A172 (cell line): Measurements from ENCODE around the gene LINGO4. TPM values are rescaled to one million over a fixed set of nuclear protein-coding genes. Genes with fewer than 3 reads are reported as not detected.

Source experiments
- DNase-seq: peaks from one replicate; pipeline ENCODE4 v3.0.0-alpha.2; 2015; ENCODE audit warnings: low spot score
- total RNA-seq: library from RNA; depleted of rRNA; stranded (reverse); fragments of >200 nt; shearing (Covaris generic); gene quantifications from 2 replicates; pipeline ENCODE4 v1.2.3, GENCODE V29; 2014; rRNA removed

LINGO4 gene
- not detected in 2 replicates for total RNA-seq

GRCh38 chr1:151805066-151805820 is at the start of gene LINGO4:
Gene LINGO4, minus strand, starts transcription at chr1:151805419. Its CDS starts 2,715 bp downstream, at chr1:151802704.
- DNase-seq = no peak

- no peak for DNase-seq
Measured at GRCh38 chr1:151854658-151855057, 49.4 kb upstream of the LINGO4 start.

GRCh38 chr1:151853411-151853943 is 48.3 kb upstream of the LINGO4 start, which contains the start of gene THEM5:
Gene THEM5, minus strand, starts transcription at chr1:151853712. Its CDS starts 147 bp downstream, at chr1:151853565.
- no peak for DNase-seq

- no peak for DNase-seq
Measured at GRCh38 chr1:151852733-151853132, 47.5 kb upstream of the LINGO4 start.

DNA sequence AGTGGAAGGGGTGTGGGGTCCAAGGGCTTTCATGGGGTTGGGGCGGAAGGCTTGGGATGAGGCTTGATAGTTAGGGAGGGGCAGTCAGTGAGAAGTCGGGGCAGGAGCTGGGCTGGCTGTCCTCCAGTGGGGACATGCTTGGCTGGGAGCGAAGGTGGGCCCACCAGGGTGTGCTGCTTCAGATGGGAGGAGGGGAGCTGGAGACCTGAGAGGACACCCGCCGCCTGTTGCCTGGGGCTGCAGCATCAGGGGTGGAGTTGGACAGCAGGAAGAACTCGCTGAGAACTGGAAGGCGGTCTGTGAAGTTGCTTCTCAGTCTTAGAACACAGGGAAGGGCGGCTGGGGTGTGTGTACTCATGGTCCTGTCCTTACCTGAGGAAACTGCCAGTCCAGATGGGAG is 46.7 kb upstream of the LINGO4 start:
- DNase-seq = no peak

DNA sequence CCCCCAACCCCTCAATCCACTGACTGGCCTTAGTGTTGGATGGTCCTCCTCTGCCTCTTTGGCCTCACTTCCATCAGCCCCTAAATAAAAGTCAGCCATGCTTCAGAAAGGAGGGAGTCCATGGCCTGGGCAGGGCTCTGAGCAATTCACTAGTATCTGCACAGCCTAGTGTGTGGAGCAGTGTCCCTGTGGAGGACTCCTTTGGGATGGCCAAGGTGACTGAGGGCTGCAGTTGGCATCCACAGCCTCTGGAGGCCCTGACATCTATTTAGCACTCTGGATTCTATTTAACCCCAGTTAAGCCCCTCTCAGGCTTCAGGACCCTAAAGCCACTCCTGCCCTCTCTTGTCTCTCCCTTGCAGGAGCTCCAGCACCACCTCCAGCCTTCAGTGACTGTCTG is 44.7 kb upstream of the LINGO4 start:
- no peak for DNase-seq

DNA sequence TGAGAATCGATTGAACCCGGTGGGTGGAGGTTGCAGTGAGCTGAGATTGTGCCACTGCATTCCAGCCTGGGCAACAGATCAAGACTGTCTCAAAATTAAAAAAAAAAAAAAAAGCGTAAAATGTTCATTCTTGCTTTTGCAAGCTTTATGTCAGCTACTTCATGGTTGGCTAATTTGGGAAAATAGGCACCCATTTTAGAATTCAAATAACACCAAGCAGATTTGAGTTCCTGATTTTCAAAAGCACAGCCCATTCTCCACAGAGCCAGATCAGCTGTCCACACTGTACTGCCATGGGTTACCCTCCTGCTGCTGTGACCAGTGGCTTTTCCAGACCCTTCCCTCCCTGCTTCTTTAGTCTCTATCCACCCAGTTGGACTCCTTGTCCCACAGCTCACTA is 43.9 kb upstream of the LINGO4 start:
- DNase-seq = no peak

GRCh38 chr1:151847867-151848596 is 42.8 kb upstream of the LINGO4 start:
- DNase-seq = no peak

- DNase-seq = no peak
Measured at GRCh38 chr1:151846686-151847237, 41.5 kb upstream of the LINGO4 start.

DNA sequence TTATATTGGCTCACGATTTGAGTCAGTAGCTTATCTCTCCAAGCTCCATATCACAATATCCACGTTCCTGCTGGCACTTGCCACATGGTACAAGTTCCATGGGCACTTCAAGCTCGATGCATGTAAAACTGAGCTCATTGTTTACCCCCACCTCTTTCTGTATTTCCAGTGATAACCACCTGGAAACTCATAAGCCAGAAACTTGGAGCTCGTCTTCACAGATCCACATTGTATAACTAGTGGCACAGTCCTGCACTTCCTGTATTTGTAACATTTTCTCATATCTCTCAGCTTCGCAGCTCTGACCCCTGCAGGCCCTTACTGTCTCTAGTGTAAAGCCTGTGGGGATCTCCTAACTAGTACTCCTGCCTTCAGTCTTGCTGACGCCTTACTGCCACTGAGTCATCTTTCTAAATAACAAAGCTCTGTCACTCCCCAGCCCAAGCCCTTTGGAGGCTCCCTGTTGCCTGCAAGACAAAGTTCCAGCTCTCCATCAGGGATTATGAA is 40.9 kb upstream of the LINGO4 start:
- DNase-seq = peak; percentile 88

DNA sequence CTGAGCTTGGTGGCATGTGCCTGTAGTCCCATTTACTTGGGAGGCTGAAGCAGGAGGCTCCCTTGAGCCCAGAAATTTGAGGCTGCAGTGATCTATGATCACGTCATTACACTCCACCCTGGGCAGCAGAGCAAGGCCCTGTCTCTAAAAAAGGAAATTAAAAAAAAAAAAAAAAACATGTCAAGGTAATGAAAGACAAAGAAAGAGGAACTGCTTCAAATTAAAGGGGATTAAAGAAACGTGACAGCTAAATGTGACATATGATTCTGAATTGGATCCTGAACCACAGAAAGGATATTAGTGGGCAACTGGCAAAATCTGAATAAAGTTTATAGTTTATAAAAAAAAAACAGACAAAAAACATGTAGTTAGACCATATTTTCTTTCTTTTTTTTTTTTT is 38.2 kb upstream of the LINGO4 start:
- no peak for DNase-seq

DNA sequence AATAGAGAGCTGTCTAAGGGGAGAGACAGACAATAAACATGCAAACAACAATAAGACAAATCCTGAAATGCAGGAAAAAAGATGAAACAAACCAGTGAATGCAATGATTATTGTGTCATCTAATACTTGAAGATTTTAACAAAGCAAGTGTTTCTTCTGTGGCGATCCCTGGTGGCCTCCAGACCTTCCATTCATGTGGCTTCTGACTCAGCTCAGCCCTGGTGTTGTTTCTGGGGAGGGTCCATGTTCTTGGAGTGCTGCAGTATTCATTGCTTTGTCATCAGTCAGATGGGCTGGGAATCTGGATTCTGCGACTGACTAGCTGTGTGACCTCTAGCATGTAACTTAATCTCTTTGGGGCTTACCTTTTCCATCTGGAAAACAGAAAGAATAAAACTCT is 35.9 kb upstream of the LINGO4 start:
- peak; percentile 78 for DNase-seq

- no peak for DNase-seq
Measured at GRCh38 chr1:151840421-151840820, 35.2 kb upstream of the LINGO4 start.

DNA sequence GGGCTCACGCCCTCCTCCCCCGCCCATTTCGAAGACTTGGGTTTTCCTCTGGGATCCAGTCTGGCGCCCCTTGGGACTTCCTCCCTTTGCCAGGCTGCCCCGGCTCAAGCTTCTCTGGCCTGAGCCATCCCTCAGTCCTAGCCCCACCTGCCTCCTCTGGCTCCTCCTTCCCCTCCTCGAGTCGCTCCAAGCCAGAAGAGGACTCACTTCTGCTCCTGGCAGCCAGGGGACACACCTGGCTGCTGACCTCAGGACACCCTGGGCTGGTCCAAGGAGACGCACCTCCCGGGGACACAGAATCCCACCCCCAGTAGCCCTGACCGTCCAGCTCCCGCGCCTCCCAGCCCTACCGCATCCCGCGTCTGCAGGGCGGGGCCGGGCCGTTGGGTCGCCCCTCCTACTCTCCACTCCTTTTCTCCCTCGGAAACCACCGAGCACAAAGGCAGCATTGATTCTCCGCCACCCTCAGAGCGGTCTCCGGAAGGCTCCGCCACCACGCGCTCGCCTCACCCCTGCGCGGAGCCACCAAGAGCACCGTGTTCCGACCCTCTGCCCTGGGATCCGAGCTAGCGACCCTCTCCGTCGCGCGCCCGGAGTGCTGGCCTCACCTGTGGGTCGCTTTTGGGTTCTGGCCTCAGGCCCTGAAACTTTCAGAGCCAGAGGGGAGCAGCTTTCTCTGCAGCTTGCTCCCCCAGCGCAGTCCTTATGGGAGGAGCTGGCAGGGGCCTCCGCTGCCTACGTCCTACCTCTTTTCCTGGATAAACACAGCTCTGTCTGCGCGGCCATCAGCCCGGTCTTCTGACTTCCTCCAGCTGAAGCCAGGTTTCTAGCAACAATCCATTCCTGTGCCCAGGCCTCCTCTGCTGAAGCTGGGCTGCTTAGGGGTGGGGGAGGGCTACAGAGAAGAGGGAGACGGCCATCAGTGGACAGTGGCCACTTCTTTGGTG is 34.5 kb upstream of the LINGO4 start, which contains the start of gene C2CD4D:
Gene C2CD4D, minus strand, starts transcription at position 364 of the 947 bp plus-strand sequence. CDS start 831 bp downstream, outside the sequence.
- DNase-seq = no peak

- DNase-seq = no peak
Measured at GRCh38 chr1:151839082-151839412, 33.8 kb upstream of the LINGO4 start.

DNA sequence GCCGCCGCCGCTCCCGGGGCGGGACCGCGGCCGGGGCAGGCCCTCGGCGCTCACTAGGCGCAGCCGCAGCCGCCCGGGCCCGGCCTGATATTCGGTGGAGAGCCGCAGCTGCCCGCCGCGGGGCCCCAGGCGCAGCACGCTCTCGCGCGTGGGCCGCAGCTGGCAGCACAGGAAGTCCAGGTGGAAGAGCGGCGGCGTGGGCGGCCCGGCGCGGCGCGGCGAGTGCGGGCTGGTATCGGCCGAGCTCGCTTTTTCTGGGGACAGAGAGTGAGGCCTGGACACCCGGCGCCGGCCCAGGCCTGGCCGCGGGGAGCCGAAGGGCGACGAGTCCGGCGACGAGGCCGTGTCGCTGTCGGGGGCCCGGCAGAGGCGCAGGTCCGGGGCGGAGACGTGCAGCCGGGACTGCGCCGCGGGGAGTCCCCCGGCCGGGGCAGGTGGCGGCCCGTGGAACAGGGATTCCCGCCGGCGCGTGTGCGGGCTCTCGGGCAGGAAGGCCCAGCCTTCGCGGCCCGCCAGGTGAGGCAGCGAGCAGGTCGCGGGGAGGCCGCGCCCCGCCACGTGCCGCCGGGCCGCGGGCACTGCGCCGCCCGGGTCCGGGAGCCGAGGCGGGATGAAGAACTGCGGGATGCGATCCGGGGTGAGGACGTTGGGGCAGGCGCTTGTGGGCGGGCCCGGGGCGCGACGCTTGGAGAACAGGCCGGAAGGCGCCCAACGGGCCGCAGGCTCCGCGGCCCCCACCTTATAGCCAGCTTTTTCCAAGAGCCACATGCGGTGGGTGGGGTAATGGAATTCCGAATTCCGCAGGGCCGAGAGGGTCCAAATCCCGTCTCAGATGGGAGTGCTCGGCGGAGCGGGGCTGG is 33.2 kb upstream of the LINGO4 start:
- DNase-seq = no peak

GRCh38 chr1:151837884-151838221 is 32.6 kb upstream of the LINGO4 start:
- DNase-seq = no peak

- DNase-seq = no peak
Measured at GRCh38 chr1:151837197-151837596, 32.0 kb upstream of the LINGO4 start.

GRCh38 chr1:151835596-151835995 is 30.4 kb upstream of the LINGO4 start:
- no peak for DNase-seq

DNA sequence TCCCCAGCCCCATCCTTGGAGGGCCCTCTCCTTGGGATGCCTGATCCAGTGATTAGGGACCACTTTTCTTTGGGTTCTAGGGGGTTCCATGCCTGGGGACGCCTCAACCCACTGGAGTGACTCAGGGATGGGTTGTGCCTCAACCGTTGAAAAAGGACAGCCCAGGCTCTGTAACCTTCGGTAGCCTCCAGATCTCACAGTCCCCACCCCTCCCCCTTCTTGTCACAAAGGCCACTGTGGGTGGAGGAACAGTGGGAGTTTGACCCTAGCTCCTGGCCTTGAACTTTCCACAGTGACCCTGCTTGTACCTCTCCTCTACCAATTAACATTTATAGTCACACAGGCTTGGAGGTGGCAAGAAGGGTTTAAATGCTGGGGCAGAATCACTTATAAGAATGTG is 29.0 kb upstream of the LINGO4 start:
- DNase-seq = no peak
